ENCODE measurements around the gene ZEB1. TPM values are rescaled to one million over a fixed set of nuclear protein-coding genes. Genes with fewer than 3 reads are reported as not detected.

ZEB1 gene
- total RNA-seq, 4 donors from 2014 or later, result 22.4 to 61.1 (median 40.1) TPM

DNA sequence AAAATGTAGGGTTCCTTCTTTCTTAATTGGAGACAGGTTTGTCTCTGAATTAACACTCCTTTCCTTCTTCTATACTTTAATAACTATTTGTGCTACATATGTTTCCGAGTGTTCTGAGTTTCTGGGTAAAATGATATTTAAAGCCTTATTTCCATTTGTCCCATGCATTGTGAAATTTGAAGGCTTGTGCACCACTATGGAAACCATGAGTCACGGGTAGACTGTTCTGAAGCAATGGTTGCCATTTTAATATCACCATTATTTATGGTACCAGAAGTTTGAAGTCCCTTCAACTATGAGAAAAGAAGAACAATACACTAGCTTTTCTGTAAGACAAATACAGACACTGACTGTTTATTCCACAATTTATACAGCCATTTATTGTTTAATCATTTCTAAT, 44.7 kb upstream of the ZEB1 start:
- Histone ChIP-seq H3K27me3 (no peaks in the 10 kb centered on the region), H3K36me3 (no peaks in the 10 kb centered on the region), H3K4me3 (no peak overlapping the region), H3K4me1 (no peaks in the 10 kb centered on the region), H3K27ac (no peak overlapping the region), H3K9me3 (no peaks in the 10 kb centered on the region)
- TF ChIP-seq EP300 (IDR thresholded peaks at IDR 0.05; ENCODE audit: low read depth) (no peak), POLR2AphosphoS5 (IDR thresholded peaks at IDR 0.05) (no peak), POLR2A (IDR thresholded peaks at IDR 0.05) (no peak)
- TF ChIP-seq, protein P1, sequence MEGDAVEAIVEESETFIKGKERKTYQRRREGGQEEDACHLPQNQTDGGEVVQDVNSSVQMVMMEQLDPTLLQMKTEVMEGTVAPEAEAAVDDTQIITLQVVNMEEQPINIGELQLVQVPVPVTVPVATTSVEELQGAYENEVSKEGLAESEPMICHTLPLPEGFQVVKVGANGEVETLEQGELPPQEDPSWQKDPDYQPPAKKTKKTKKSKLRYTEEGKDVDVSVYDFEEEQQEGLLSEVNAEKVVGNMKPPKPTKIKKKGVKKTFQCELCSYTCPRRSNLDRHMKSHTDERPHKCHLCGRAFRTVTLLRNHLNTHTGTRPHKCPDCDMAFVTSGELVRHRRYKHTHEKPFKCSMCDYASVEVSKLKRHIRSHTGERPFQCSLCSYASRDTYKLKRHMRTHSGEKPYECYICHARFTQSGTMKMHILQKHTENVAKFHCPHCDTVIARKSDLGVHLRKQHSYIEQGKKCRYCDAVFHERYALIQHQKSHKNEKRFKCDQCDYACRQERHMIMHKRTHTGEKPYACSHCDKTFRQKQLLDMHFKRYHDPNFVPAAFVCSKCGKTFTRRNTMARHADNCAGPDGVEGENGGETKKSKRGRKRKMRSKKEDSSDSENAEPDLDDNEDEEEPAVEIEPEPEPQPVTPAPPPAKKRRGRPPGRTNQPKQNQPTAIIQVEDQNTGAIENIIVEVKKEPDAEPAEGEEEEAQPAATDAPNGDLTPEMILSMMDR (IDR thresholded peaks at IDR 0.05), result no peak
- intact Hi-C loops (cut with DNase I; ENCODE audit: low total_unique reads), result no loop called here
- in situ Hi-C loops (cut with MboI; ENCODE audit: low pct_ligation_motif_present in 1 of 4, low pct_unique_long_range_greater_than_20kb in 1 of 4, low sequenced_read_pairs in 3 of 4), result no loop called here
- no peak for DNase-seq
- WGBS, 2 donors (ENCODE audit: low coverage in 1 of 2), result 72 to 73% methylated on average over 2 of the region's 2 CpGs

DNA sequence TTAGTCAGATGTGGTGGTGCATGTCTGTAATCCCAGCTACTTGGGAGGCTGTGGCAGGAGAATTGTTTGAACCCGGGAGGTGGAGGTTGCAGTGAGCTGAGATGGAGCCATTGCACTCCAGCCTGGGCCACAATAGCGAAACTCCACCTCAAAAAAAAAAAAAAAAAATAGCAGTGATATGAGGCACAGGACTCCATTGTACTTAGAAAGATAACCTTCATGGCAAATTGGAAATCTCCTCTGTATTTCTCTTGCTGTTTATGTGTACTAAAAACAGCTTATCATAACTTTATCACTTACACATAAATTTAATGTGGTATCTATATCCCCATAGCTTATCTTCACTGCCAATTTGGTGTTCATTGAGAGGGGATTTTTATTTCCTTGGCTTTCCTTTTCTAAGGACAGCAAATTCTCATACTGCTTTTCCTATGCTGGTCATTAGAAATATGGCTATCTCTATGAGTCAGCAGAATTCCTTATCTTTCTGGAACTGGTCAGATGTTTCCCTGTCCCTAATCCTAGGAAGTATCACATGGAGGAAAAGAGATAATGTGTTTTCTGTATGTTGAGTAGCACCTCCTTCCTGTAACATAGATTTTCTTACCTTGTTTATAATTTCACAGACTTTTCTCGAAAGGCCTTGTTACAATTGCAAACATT, 40.6 kb upstream of the ZEB1 start:
- 88 to 90% methylated on average over 3 of the region's 3 CpGs for WGBS, 2 donors (ENCODE audit: low coverage in 1 of 2)
- in situ Hi-C loops (cut with MboI; ENCODE audit: low pct_ligation_motif_present in 1 of 4, low pct_unique_long_range_greater_than_20kb in 1 of 4, low sequenced_read_pairs in 3 of 4), result no loop called here
- TF ChIP-seq, protein P1 (IDR thresholded peaks at IDR 0.05), result no peak
- no peak for TF ChIP-seq POLR2AphosphoS5 (IDR thresholded peaks at IDR 0.05)
- TF ChIP-seq POLR2A (IDR thresholded peaks at IDR 0.05), result no peak
- no peak for TF ChIP-seq EP300 (IDR thresholded peaks at IDR 0.05; ENCODE audit: low read depth)
- H3K36me3 ChIP-seq, result no peaks in the 10 kb centered on the region
- no peaks in the 10 kb centered on the region for H3K9me3 ChIP-seq
- no peak overlapping the region for H3K4me3 ChIP-seq
- no peaks in the 10 kb centered on the region for H3K4me1 ChIP-seq
- no peak overlapping the region for H3K27ac ChIP-seq
- no peaks in the 10 kb centered on the region for H3K27me3 ChIP-seq
- intact Hi-C loops (cut with DNase I; ENCODE audit: low total_unique reads), result no loop called here
- DNase-seq, result no peak

DNA sequence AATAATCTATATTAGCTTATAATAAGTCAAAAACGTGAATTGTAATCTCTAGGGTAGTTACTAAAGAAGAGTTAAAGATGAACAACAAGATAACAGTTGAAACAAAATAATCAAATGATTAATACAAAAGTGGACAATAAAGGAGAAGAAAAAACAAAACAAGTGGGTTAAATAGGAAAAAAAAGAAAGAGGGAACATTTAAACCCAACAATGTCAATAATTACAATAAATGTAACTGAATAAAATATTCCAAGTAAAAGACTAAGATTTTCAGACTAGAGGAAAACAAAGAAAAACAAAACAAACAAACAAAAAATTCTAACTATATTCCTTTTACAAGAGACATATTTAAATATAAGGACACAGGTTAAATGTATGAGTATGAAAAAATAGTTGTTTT, 38.0 kb upstream of the ZEB1 start:
- Histone ChIP-seq H3K27ac (no peak overlapping the region), H3K4me1 (no peaks in the 10 kb centered on the region), H3K9me3 (no peaks in the 10 kb centered on the region), H3K4me3 (no peak overlapping the region), H3K36me3 (no peaks in the 10 kb centered on the region), H3K27me3 (no peaks in the 10 kb centered on the region)
- 60 to 70% methylated on average over 1 of the region's 1 CpG for WGBS, 2 donors (ENCODE audit: low coverage in 1 of 2)
- in situ Hi-C loops (cut with MboI; ENCODE audit: low pct_ligation_motif_present in 1 of 4, low pct_unique_long_range_greater_than_20kb in 1 of 4, low sequenced_read_pairs in 3 of 4) (no loop called here), intact Hi-C loops (cut with DNase I; ENCODE audit: low total_unique reads) (no loop called here)
- TF ChIP-seq POLR2AphosphoS5 (IDR thresholded peaks at IDR 0.05) (no peak), POLR2A (IDR thresholded peaks at IDR 0.05) (no peak), EP300 (IDR thresholded peaks at IDR 0.05; ENCODE audit: low read depth) (no peak)
- TF ChIP-seq, protein P1 (IDR thresholded peaks at IDR 0.05), result no peak
- DNase-seq, result no peak

DNA sequence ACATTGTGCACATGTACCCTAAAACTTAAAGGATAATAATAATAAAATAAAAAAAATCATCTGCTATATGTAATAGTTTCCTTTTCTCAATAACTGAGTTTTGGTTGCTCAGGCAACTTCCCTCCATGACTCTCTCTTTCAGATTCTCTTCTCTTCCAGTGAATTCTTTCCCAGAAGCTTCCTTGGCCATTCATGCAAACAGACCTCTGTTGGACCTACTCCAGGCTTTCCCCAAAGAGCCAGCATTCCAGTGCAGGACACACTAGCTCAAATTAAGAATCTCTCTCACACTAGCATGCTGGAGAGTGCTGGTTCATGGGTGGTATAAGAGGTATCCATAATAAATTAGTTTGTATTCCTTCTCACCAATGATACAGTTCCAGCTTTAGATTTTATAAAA, 31.0 kb upstream of the ZEB1 start:
- Histone ChIP-seq H3K27ac (no peak overlapping the region), H3K27me3 (no peaks in the 10 kb centered on the region), H3K36me3 (no peaks in the 10 kb centered on the region), H3K4me1 (no peaks in the 10 kb centered on the region), H3K9me3 (no peaks in the 10 kb centered on the region), H3K4me3 (no peak overlapping the region)
- no peak for DNase-seq
- intact Hi-C loops (cut with DNase I; ENCODE audit: low total_unique reads) (no loop called here), in situ Hi-C loops (cut with MboI; ENCODE audit: low pct_ligation_motif_present in 1 of 4, low pct_unique_long_range_greater_than_20kb in 1 of 4, low sequenced_read_pairs in 3 of 4) (no loop called here)
- TF ChIP-seq EP300 (IDR thresholded peaks at IDR 0.05; ENCODE audit: low read depth) (no peak), POLR2AphosphoS5 (IDR thresholded peaks at IDR 0.05) (no peak), POLR2A (IDR thresholded peaks at IDR 0.05) (no peak)
- TF ChIP-seq, protein P1 (IDR thresholded peaks at IDR 0.05), result no peak

Data from transverse colon (tissue), 4 donors.